Aorta (tissue), 5 donors: ENCODE measurements around the gene STXBP4. TPM values are rescaled to one million over a fixed set of nuclear protein-coding genes. Genes with fewer than 3 reads are reported as not detected.

Source experiments
- ATAC-seq: fragments of 200-7000 bp; cut with Tn5 transposase; one replicate; pipeline ENCODE4 v1.9.1; 2022; ENCODE audit warnings: moderate library complexity; ENCODE audit not compliant: low FRiP score
- DNase-seq, 2 donors: peaks; one replicate each; pipeline ENCODE4 v3.0.0-alpha.2; 2020
- H3K27ac ChIP-seq, 2 donors: one replicate each; pipeline ENCODE4 v1.5.1; 2013; ENCODE audit warnings: low read length in 2 of 2, mild to moderate bottlenecking in 2 of 2, moderate library complexity in 2 of 2, control low read depth in 1 of 2, inconsistent platforms in 1 of 2, low read depth in 1 of 2
- H3K27me3 ChIP-seq, 2 donors: one replicate each; pipeline ENCODE4 v1.6.1; 2013; ENCODE audit warnings: control low read depth in 1 of 2, low read length in 1 of 2, mild to moderate bottlenecking in 1 of 2, moderate library complexity in 1 of 2; ENCODE audit not compliant: insufficient read depth in 2 of 2, control insufficient read depth in 1 of 2
- H3K36me3 ChIP-seq, 2 donors: one replicate each; pipeline ENCODE4 v1.6.1; 2013; ENCODE audit warnings: control low read depth in 1 of 2, low read length in 1 of 2, mild to moderate bottlenecking in 1 of 2; ENCODE audit not compliant: insufficient read depth in 2 of 2, control insufficient read depth in 1 of 2
- H3K4me1 ChIP-seq, 2 donors: one replicate each; pipeline ENCODE4 v1.6.1; 2013; ENCODE audit warnings: low read length in 2 of 2, control low read depth in 1 of 2, mild to moderate bottlenecking in 1 of 2, moderate library complexity in 1 of 2; ENCODE audit not compliant: insufficient read depth in 2 of 2, control insufficient read depth in 1 of 2
- H3K4me3 ChIP-seq, 2 donors: one replicate each; pipeline ENCODE4 v1.5.1; 2013; ENCODE audit warnings: low read length in 2 of 2, control low read depth in 1 of 2, mild to moderate bottlenecking in 1 of 2
- H3K9me3 ChIP-seq: one replicate; pipeline ENCODE4 v1.6.1; 2013; ENCODE audit warnings: mild to moderate bottlenecking, low read length; ENCODE audit not compliant: control insufficient read depth
- WGBS, 2 donors: extraction: QIAGEN DNeasy Blood & Tissue Kit; methylation state at CpG; one replicate each; pipeline ENCODE4 v1.1.7; 2013; 5-methylcytosine and 5-hydroxymethylcytosine counted together
- intact Hi-C, 2 donors: fragments of 100-400 bp; cut with DNase I; formaldehyde crosslinking; loops; one replicate each; pipeline versions ENCODE4 v1.14.2 to v1.15.0; 2022
- polyA plus RNA-seq, 2 donors: library from polyadenylated mRNA; stranded (reverse); fragments of 200-250 nt; gene quantifications; one replicate each; pipeline ENCODE4 v1.2.3, GENCODE V29; 2013
- total RNA-seq, 2 donors: library from RNA; stranded (reverse); fragmentation: NEBNext Ultra II Directional; extraction: Animal tissue kit (Norgen Biotek cat#: 25700); gene quantifications; one replicate each; pipeline ENCODE4 v1.2.1, GENCODE V29; 2021
- donor health status: healthy with polysubstance abuse.
- donor health status: Bipolar disorder and iron deficiency.
- donor health status: DM: no; HTN: no; CAD: no.
- donor health status: DM: no; HTN: no; CAD: no.
- donor health status: DM: yes; HTN: yes; CAD: no.

STXBP4 gene
- total and polyA plus RNA-seq, 4 donors: 0.75 to 21.5 (median 12.2) TPM

- WGBS, 2 donors: 88 to 94% methylated on average over 5 of the region's 5 CpGs
Observed at GRCh38 chr17:55212880-55213279, 244.3 kb downstream of the STXBP4 start.

GRCh38 chr17:55215711-55216110 lies 247.1 kb downstream of the STXBP4 start:
- no peak overlapping the region for H3K27ac ChIP-seq
- H3K9me3 ChIP-seq: no peaks in the 10 kb centered on the region
- ATAC-seq (no peak), DNase-seq (no peak)
- intact Hi-C loops: no loop called here
- no peak overlapping the region for H3K4me3 ChIP-seq
- 95% methylated on average over 3 of the region's 3 CpGs for WGBS, 2 donors
- H3K4me1 ChIP-seq: no peaks in the 10 kb centered on the region
- no peaks in the 10 kb centered on the region for H3K36me3 ChIP-seq
- H3K27me3 ChIP-seq: no peaks in the 10 kb centered on the region

More at GRCh38 chr17:55212880-55213279, 244.3 kb downstream of the STXBP4 start:
- DNase-seq (no peak), ATAC-seq (no peak)
- intact Hi-C loops: no loop called here
- Histone ChIP-seq H3K36me3 (no peaks in the 10 kb centered on the region), H3K27ac (no peak overlapping the region), H3K4me3 (no peak overlapping the region), H3K9me3 (no peaks in the 10 kb centered on the region), H3K27me3 (no peaks in the 10 kb centered on the region), H3K4me1 (no peaks in the 10 kb centered on the region)

GRCh38 chr17:55216888-55217287 lies 248.3 kb downstream of the STXBP4 start:
- Histone ChIP-seq H3K9me3 (no peaks in the 10 kb centered on the region), H3K27me3 (no peaks in the 10 kb centered on the region), H3K4me3 (no peak overlapping the region), H3K36me3 (no peaks in the 10 kb centered on the region), H3K4me1 (no peaks in the 10 kb centered on the region), H3K27ac (no peak overlapping the region)
- DNase-seq (no peak), ATAC-seq (no peak)
- 90 to 94% methylated on average over 3 of the region's 3 CpGs for WGBS, 2 donors
- intact Hi-C loops: no loop called here

- DNase-seq (no peak), ATAC-seq (no peak)
- H3K4me1 ChIP-seq: no peaks in the 10 kb centered on the region
- H3K27me3 ChIP-seq: no peaks in the 10 kb centered on the region
- no peaks in the 10 kb centered on the region for H3K36me3 ChIP-seq
- intact Hi-C loops: no loop called here
- H3K9me3 ChIP-seq: no peaks in the 10 kb centered on the region
- 47 to 61% methylated on average over 1 of the region's 1 CpG for WGBS, 2 donors
- H3K27ac ChIP-seq: no peak overlapping the region
- H3K4me3 ChIP-seq: no peak overlapping the region
Observed at GRCh38 chr17:55219459-55219858, 250.9 kb downstream of the STXBP4 start.

- 28 to 29% methylated on average over 3 of the region's 3 CpGs for WGBS, 2 donors
- no peaks in the 10 kb centered on the region for H3K27me3 ChIP-seq
- DNase-seq (no peak), ATAC-seq (no peak)
- H3K36me3 ChIP-seq: no peaks in the 10 kb centered on the region
- H3K9me3 ChIP-seq: no peaks in the 10 kb centered on the region
- intact Hi-C loops: no loop called here
- no peaks in the 10 kb centered on the region for H3K4me1 ChIP-seq
- no peak overlapping the region for H3K27ac ChIP-seq
- no peak overlapping the region for H3K4me3 ChIP-seq
Observed at GRCh38 chr17:55219934-55220333, 251.4 kb downstream of the STXBP4 start.

Other genes starting within 250 kb of the STXBP4 start
- gene TOM1L1, start 67.9 kb upstream of the STXBP4 start, total RNA-seq: 10 to 100 TPM; 23.2 to 38.2 TPM
- 10 to 100 TPM; 32.0 to 47.5 TPM for gene TOM1L1, start 67.9 kb upstream of the STXBP4 start, polyA plus RNA-seq
- 10 to 100 TPM; 37.0 to 47.4 TPM for gene COX11, start 111 bp upstream of the STXBP4 start, total RNA-seq
- 10 to 100 TPM; 40.8 to 62.6 TPM for gene COX11, start 111 bp upstream of the STXBP4 start, polyA plus RNA-seq